NOMO-1 (cell line): ENCODE measurements around the gene GIT2.
"Not testable (repeated sequence)": the region's sequence is repeated elsewhere in the genome, so short reads cannot be mapped to it uniquely, and the experiment has no call there.

ENCODE experiments used
- DNase-seq, 2 experiments: peaks; one replicate each; lab custom pipeline; 2025; ENCODE audit not compliant: unreplicated experiment in 2 of 2; lab: John Stamatoyannopoulos, UW

GIT2 gene, protein sequence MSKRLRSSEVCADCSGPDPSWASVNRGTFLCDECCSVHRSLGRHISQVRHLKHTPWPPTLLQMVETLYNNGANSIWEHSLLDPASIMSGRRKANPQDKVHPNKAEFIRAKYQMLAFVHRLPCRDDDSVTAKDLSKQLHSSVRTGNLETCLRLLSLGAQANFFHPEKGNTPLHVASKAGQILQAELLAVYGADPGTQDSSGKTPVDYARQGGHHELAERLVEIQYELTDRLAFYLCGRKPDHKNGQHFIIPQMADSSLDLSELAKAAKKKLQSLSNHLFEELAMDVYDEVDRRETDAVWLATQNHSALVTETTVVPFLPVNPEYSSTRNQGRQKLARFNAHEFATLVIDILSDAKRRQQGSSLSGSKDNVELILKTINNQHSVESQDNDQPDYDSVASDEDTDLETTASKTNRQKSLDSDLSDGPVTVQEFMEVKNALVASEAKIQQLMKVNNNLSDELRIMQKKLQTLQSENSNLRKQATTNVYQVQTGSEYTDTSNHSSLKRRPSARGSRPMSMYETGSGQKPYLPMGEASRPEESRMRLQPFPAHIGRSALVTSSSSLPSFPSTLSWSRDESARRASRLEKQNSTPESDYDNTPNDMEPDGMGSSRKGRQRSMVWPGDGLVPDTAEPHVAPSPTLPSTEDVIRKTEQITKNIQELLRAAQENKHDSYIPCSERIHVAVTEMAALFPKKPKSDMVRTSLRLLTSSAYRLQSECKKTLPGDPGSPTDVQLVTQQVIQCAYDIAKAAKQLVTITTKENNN

GRCh38 chr12:109995686-109996482, at the start of gene GIT2:
Gene GIT2, minus strand, starts transcription at chr12:109996368. Its CDS starts 144 bp downstream, at chr12:109996224.
- DNase-seq = peak; percentile 91 to 94

- no peak for DNase-seq
Observed at GRCh38 chr12:110042264-110042663, 46.1 kb upstream of the GIT2 start.

GRCh38 chr12:110039085-110039807, 43.1 kb upstream of the GIT2 start:
- peak in 1 of 2 experiments; percentile 5 for DNase-seq

- no peak for DNase-seq
Observed at GRCh38 chr12:110038741-110039084, 42.5 kb upstream of the GIT2 start.

GRCh38 chr12:110037315-110037714, 41.1 kb upstream of the GIT2 start:
- no peak for DNase-seq

DNA sequence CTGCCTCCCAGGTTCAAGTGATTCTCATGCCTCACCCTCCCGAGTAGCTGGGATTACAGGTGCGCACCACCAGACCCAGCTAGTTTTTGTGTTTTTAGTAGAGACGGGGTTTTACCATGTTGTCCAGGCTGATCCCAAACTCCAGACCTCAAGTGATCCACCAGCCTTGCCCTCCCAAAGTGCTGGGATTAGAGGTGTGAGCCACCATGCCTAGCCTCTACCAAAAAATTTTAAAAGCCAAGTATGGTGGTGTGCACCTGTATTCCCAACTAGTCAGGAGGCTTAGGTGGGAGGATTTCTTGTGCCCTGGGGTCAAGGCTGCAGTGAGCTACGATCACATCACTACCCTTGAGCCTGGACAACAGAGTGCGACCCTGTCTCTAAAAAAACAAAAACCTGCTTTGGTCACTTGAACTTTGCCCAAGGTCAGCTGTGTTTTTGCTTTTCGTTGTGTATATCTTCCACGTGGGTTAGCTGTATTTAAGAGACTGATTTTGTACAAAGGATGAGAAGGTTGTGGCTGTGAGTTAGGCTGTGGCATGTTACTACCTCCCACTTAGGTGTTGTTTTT, 39.5 kb upstream of the GIT2 start:
- no peak for DNase-seq

GRCh38 chr12:110033888-110034287, 37.7 kb upstream of the GIT2 start:
- DNase-seq = no peak

DNA sequence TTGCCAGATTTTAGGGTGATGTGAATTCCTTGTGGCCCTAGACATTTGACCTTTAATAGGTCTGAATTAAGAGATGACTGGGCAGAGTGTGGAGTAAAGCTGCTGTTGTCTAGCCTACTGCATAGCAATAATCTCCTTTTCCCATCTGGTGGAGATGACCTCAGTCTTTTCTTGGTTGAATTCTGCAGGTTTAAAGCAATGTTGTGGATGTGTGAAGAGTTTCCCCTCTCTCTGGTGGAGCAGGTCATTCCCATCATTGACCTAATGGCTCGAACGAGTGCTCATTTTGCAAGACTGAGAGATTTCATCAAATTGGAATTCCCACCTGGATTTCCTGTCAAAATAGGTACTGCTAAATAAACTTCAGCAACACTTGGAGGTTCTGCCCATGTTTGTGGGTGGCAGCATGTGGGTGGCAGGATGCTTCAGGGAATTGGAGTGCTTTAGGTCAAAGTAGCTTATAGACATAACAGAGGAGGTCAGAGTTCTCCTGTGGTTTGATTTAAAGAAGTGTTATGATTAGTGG, 33.2 kb upstream of the GIT2 start:
- DNase-seq = no peak

DNA sequence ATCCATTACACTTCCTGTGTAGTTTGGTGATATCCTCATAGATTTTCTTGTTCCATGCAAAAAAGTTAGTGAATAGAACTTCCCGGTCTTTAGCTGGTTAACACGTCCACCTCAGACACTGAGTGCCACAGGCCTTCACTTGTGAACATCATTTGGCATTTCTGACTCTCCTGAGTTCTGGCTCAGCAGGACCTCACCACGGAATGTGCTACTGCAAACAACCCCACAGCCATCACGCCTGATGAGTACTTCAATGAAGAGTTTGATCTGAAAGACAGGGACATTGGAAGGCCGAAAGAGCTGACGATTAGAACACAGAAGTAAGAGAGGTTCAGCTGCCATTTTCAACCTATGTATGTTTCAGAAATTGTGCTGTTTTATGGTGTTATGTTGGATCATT, 32.2 kb upstream of the GIT2 start:
- no peak for DNase-seq

DNA sequence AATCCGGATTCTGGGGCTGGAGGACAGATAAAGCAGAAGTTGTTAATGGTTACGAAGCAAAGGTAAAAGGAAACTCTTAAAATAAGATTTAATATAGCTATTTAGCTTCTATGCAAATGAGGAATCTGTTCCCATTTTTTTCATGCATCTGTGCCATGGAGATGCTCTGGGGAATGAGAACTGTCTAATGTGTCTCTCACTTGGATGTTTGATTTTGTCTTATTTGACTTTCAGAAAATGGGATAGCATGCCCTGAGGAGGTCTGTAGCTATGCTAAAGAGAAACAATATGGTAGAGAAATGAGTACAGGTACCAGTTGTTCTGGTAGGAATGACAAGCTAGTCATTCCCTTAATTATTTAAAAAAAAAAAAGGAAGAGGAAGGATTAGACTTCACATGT, 27.9 kb upstream of the GIT2 start:
- peak in 1 of 2 experiments; percentile 27 for DNase-seq

DNA sequence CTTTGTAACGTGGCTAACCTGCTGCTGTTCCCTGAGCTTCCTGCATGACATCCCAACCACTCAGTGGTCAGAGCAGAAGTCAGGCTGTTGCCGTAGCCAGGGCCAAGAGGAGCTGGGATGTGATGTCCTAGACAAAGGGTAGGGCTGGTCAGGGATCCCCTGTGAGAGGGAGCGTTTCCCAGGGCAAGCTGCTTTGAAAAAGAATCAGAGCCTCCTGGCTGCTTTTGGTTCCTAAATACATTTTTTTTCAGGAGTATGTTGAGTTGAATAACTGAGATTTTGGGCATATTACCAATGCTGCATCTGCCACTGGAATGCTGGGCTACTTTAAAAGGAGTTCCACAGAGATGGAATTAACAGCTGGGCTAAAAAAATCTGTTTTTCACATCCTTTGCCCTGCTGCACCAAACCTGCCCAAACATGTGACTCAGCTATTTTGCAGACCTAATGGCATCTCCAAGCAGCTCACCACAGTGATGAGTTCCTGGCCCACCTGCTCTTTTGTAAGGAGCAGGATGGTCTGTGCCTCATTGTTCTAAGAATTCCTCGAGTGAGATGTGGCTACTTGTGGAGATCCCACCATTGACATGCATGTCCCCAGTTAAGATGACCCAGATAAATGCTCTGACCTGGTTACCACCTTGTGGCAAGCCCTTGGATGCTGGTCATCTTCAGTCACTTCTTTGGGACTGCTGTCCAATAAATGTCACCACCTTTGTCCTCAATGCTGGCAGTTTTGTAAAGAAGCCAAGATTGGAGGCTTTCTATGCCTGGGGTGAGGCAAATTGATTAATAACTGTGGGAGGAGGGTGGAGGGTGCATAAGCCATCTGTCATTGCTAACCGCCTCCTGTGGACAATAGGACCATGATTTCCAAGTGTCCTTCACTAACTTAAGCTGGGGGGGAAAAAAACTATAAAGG, 27.2 kb upstream of the GIT2 start:
- no peak for DNase-seq

- no peak for DNase-seq
Observed at GRCh38 chr12:110020956-110021355, 24.8 kb upstream of the GIT2 start.

- DNase-seq = peak; percentile 54 to 88
Observed at GRCh38 chr12:110015132-110015531, 19.0 kb upstream of the GIT2 start.

DNA sequence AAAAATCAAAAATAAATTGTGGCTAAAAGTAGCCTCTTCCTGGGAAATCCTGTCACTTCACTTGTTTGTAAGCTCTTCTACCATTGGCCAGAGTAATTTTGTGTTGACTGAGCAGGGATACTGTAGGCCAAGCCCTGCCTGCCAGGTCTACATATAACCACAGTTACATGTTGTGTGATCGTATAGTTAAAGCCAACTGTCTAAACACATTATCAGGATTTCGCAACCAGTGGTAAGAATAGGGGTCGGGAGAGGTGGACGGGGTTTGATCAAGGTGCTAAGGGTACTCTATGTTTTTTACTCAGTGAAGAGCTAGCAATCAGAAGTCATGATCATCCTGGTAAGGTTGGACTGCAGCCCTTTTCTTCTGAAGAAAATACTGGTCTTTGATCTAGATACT, 16.5 kb upstream of the GIT2 start:
- peak in 1 of 2 experiments; percentile 26 for DNase-seq

GRCh38 chr12:110012137-110012536, 16.0 kb upstream of the GIT2 start:
- peak; percentile 21 to 35 for DNase-seq

- peak in 1 of 2 experiments; percentile 36 for DNase-seq
Observed at GRCh38 chr12:110010853-110011723, 14.9 kb upstream of the GIT2 start.

- DNase-seq = not testable (repeated sequence)
Observed at GRCh38 chr12:110008681-110009398, 12.7 kb upstream of the GIT2 start.
